Measurements from ENCODE around the gene PSMG2. TPM values are rescaled to one million over a fixed set of nuclear protein-coding genes. Genes with fewer than 3 reads are reported as not detected.

The PSMG2 gene
- total and polyA plus RNA-seq, 2 of the 13 experiments (the other 11 are each of a cell fraction or from before 2014, with no cell fraction given), result 53.4 to 94.8 TPM

GRCh38 chr18:12702221-12703095 is at the start of gene PSMG2, which contains the start of gene CEP76 (continued):
- TF ChIP-seq, protein P1, sequence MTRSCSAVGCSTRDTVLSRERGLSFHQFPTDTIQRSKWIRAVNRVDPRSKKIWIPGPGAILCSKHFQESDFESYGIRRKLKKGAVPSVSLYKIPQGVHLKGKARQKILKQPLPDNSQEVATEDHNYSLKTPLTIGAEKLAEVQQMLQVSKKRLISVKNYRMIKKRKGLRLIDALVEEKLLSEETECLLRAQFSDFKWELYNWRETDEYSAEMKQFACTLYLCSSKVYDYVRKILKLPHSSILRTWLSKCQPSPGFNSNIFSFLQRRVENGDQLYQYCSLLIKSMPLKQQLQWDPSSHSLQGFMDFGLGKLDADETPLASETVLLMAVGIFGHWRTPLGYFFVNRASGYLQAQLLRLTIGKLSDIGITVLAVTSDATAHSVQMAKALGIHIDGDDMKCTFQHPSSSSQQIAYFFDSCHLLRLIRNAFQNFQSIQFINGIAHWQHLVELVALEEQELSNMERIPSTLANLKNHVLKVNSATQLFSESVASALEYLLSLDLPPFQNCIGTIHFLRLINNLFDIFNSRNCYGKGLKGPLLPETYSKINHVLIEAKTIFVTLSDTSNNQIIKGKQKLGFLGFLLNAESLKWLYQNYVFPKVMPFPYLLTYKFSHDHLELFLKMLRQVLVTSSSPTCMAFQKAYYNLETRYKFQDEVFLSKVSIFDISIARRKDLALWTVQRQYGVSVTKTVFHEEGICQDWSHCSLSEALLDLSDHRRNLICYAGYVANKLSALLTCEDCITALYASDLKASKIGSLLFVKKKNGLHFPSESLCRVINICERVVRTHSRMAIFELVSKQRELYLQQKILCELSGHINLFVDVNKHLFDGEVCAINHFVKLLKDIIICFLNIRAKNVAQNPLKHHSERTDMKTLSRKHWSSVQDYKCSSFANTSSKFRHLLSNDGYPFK (CRISPR knock-in tag; IDR thresholded peaks at IDR 0.05; ENCODE audit: borderline replicate concordance), result peak; percentile 89; the same call in 1 of the 2 replicates
- TF ChIP-seq ZNF839 (CRISPR knock-in tag; IDR thresholded peaks at IDR 0.05; ENCODE audit: borderline replicate concordance) (0 out of 2 replicates have a peak, but pooled peaks have one; percentile 27), ZNF160 (CRISPR knock-in tag; IDR thresholded peaks at IDR 0.05) (no peak; the same call in 1 of the 2 replicates), ZEB1 (IDR thresholded peaks at IDR 0.05; ENCODE audit: insufficient replicate concordance, low read depth) (no peak), NCOA1 (CRISPR knock-in tag; IDR thresholded peaks at IDR 0.05) (0 out of 2 replicates have a peak, but pooled peaks have one; percentile 22), MED8 (CRISPR knock-in tag; IDR thresholded peaks at IDR 0.05; ENCODE audit: insufficient replicate concordance) (no peak), ISX (CRISPR knock-in tag; conservative IDR thresholded peaks at IDR 0.05) (no peak)
- TF ChIP-seq, protein P2, sequence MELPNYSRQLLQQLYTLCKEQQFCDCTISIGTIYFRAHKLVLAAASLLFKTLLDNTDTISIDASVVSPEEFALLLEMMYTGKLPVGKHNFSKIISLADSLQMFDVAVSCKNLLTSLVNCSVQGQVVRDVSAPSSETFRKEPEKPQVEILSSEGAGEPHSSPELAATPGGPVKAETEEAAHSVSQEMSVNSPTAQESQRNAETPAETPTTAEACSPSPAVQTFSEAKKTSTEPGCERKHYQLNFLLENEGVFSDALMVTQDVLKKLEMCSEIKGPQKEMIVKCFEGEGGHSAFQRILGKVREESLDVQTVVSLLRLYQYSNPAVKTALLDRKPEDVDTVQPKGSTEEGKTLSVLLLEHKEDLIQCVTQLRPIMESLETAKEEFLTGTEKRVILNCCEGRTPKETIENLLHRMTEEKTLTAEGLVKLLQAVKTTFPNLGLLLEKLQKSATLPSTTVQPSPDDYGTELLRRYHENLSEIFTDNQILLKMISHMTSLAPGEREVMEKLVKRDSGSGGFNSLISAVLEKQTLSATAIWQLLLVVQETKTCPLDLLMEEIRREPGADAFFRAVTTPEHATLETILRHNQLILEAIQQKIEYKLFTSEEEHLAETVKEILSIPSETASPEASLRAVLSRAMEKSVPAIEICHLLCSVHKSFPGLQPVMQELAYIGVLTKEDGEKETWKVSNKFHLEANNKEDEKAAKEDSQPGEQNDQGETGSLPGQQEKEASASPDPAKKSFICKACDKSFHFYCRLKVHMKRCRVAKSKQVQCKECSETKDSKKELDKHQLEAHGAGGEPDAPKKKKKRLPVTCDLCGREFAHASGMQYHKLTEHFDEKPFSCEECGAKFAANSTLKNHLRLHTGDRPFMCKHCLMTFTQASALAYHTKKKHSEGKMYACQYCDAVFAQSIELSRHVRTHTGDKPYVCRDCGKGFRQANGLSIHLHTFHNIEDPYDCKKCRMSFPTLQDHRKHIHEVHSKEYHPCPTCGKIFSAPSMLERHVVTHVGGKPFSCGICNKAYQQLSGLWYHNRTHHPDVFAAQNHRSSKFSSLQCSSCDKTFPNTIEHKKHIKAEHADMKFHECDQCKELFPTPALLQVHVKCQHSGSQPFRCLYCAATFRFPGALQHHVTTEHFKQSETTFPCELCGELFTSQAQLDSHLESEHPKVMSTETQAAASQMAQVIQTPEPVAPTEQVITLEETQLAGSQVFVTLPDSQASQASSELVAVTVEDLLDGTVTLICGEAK (IDR thresholded peaks at IDR 0.05), result no peak
- TF ChIP-seq, protein P2 (CRISPR knock-in tag; IDR thresholded peaks at IDR 0.05), result peak; percentile 76; the same call in 1 of the 2 replicates
- TF ChIP-seq, protein P3, sequence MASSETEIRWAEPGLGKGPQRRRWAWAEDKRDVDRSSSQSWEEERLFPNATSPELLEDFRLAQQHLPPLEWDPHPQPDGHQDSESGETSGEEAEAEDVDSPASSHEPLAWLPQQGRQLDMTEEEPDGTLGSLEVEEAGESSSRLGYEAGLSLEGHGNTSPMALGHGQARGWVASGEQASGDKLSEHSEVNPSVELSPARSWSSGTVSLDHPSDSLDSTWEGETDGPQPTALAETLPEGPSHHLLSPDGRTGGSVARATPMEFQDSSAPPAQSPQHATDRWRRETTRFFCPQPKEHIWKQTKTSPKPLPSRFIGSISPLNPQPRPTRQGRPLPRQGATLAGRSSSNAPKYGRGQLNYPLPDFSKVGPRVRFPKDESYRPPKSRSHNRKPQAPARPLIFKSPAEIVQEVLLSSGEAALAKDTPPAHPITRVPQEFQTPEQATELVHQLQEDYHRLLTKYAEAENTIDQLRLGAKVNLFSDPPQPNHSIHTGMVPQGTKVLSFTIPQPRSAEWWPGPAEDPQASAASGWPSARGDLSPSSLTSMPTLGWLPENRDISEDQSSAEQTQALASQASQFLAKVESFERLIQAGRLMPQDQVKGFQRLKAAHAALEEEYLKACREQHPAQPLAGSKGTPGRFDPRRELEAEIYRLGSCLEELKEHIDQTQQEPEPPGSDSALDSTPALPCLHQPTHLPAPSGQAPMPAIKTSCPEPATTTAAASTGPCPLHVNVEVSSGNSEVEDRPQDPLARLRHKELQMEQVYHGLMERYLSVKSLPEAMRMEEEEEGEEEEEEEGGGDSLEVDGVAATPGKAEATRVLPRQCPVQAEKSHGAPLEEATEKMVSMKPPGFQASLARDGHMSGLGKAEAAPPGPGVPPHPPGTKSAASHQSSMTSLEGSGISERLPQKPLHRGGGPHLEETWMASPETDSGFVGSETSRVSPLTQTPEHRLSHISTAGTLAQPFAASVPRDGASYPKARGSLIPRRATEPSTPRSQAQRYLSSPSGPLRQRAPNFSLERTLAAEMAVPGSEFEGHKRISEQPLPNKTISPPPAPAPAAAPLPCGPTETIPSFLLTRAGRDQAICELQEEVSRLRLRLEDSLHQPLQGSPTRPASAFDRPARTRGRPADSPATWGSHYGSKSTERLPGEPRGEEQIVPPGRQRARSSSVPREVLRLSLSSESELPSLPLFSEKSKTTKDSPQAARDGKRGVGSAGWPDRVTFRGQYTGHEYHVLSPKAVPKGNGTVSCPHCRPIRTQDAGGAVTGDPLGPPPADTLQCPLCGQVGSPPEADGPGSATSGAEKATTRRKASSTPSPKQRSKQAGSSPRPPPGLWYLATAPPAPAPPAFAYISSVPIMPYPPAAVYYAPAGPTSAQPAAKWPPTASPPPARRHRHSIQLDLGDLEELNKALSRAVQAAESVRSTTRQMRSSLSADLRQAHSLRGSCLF (CRISPR knock-in tag; IDR thresholded peaks at IDR 0.05; ENCODE audit: borderline replicate concordance), result no peak

All from HepG2 (cell line).